Measurements from ENCODE around the gene C11orf98.

Gene C11orf98

GRCh38 chr11:62708793-62709192 is 43.8 kb upstream of the C11orf98 start:
- H3F3A ChIP-seq (ENCODE audit: control insufficient read depth, insufficient read depth), result peaks cover 46% of the 10 kb centered on the region
- H3K4me1 ChIP-seq (ENCODE audit: control insufficient read depth, low read length), result peaks cover 49% of the 10 kb centered on the region
- H3K9me3 ChIP-seq (ENCODE audit: control insufficient read depth, insufficient read depth, low read length), result no peaks in the 10 kb centered on the region
- H3K36me3 ChIP-seq (ENCODE audit: control insufficient read depth, low read length), result peaks cover 64% of the 10 kb centered on the region
- H3K4me2 ChIP-seq (ENCODE audit: low read length), result peak overlapping the region; percentile 99
- peak overlapping the region; percentile 72 for H3K4me3 ChIP-seq (ENCODE audit: low read length)
- no peaks in the 10 kb centered on the region for H3K9me2 ChIP-seq (replicated peaks; ENCODE audit: control insufficient read depth, low read length)
- H4K20me1 ChIP-seq (ENCODE audit: control insufficient read depth, insufficient read depth, low read depth, low read length), result no peaks in the 10 kb centered on the region
- peak overlapping the region; percentile 84 for H3K27ac ChIP-seq (ENCODE audit: low read depth, low read length)
- H3K79me2 ChIP-seq (ENCODE audit: control insufficient read depth, low read length), result peaks cover 18% of the 10 kb centered on the region
- no peaks in the 10 kb centered on the region for H3K27me3 ChIP-seq (ENCODE audit: control insufficient read depth, low read length)
- TF ChIP-seq EZH2phosphoT487 (IDR thresholded peaks at IDR 0.05; ENCODE audit: borderline replicate concordance, low read length), result no peak
- TF ChIP-seq, protein P1, sequence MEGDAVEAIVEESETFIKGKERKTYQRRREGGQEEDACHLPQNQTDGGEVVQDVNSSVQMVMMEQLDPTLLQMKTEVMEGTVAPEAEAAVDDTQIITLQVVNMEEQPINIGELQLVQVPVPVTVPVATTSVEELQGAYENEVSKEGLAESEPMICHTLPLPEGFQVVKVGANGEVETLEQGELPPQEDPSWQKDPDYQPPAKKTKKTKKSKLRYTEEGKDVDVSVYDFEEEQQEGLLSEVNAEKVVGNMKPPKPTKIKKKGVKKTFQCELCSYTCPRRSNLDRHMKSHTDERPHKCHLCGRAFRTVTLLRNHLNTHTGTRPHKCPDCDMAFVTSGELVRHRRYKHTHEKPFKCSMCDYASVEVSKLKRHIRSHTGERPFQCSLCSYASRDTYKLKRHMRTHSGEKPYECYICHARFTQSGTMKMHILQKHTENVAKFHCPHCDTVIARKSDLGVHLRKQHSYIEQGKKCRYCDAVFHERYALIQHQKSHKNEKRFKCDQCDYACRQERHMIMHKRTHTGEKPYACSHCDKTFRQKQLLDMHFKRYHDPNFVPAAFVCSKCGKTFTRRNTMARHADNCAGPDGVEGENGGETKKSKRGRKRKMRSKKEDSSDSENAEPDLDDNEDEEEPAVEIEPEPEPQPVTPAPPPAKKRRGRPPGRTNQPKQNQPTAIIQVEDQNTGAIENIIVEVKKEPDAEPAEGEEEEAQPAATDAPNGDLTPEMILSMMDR (IDR thresholded peaks at IDR 0.05; ENCODE audit: low read depth, low read length, poor library complexity, severe bottlenecking), result no peak

DNA sequence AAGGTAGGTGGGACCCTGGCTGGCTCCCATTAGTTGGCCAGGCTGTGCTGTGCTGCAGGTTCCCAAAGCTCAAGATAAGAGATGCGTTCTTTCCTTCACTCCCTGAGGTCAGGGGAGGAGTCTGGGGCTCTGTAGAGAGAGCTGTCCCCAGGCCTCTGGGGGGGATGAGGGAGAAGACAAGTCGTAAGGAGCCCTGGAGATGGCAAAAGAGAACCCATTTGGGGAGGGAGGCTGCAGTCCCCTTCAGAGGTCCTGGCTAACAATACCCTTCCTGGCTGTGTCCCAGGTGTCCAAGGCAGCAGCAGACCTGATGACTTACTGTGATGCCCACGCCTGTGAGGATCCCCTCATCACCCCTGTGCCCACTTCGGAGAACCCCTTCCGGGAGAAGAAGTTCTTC is 43.4 kb upstream of the C11orf98 start:
- peak overlapping the region; percentile 72 for H3K4me3 ChIP-seq (ENCODE audit: low read length)
- no peaks in the 10 kb centered on the region for H3K9me2 ChIP-seq (replicated peaks; ENCODE audit: control insufficient read depth, low read length)
- H3K4me1 ChIP-seq (ENCODE audit: control insufficient read depth, low read length), result peaks cover 49% of the 10 kb centered on the region
- no peaks in the 10 kb centered on the region for H3K27me3 ChIP-seq (ENCODE audit: control insufficient read depth, low read length)
- H3K36me3 ChIP-seq (ENCODE audit: control insufficient read depth, low read length), result peaks cover 60% of the 10 kb centered on the region
- peaks cover 42% of the 10 kb centered on the region for H3F3A ChIP-seq (ENCODE audit: control insufficient read depth, insufficient read depth)
- H3K79me2 ChIP-seq (ENCODE audit: control insufficient read depth, low read length), result peaks cover 18% of the 10 kb centered on the region
- TF ChIP-seq, protein P1 (IDR thresholded peaks at IDR 0.05; ENCODE audit: low read depth, low read length, poor library complexity, severe bottlenecking), result no peak
- TF ChIP-seq EZH2phosphoT487 (IDR thresholded peaks at IDR 0.05; ENCODE audit: borderline replicate concordance, low read length), result no peak
- peak overlapping the region; percentile 84; the same call in 1 of the 2 replicates for H3K27ac ChIP-seq (ENCODE audit: low read depth, low read length)
- H3K9me3 ChIP-seq (ENCODE audit: control insufficient read depth, insufficient read depth, low read length), result no peaks in the 10 kb centered on the region
- no peaks in the 10 kb centered on the region for H4K20me1 ChIP-seq (ENCODE audit: control insufficient read depth, insufficient read depth, low read depth, low read length)
- peak overlapping the region; percentile 99 for H3K4me2 ChIP-seq (ENCODE audit: low read length)

GRCh38 chr11:62707277-62707861 is 42.4 kb upstream of the C11orf98 start, which contains the start of the genes BSCL2 and GNG3:
TSS of gene BSCL2 (minus strand) at chr11:62707424. CDS start at chr11:62707195, 229 bp downstream.
TSS of gene GNG3 (plus strand) at chr11:62707676. CDS start at chr11:62708296, 620 bp downstream.
- peaks cover 32% of the 10 kb centered on the region for H3F3A ChIP-seq (ENCODE audit: control insufficient read depth, insufficient read depth)
- H3K79me2 ChIP-seq (ENCODE audit: control insufficient read depth, low read length), result peaks cover 18% of the 10 kb centered on the region
- H3K4me3 ChIP-seq (ENCODE audit: low read length), result peak within 1 kb of the TSS; percentile 92
- no peaks in the 10 kb centered on the region for H3K27me3 ChIP-seq (ENCODE audit: control insufficient read depth, low read length)
- TF ChIP-seq EZH2phosphoT487 (IDR thresholded peaks at IDR 0.05; ENCODE audit: borderline replicate concordance, low read length), result no peak
- TF ChIP-seq, protein P1 (IDR thresholded peaks at IDR 0.05; ENCODE audit: low read depth, low read length, poor library complexity, severe bottlenecking), result no peak
- H4K20me1 ChIP-seq (ENCODE audit: control insufficient read depth, insufficient read depth, low read depth, low read length), result no peaks in the 10 kb centered on the region
- H3K9me2 ChIP-seq (replicated peaks; ENCODE audit: control insufficient read depth, low read length), result no peaks in the 10 kb centered on the region
- H3K36me3 ChIP-seq (ENCODE audit: control insufficient read depth, low read length), result peaks cover 52% of the 10 kb centered on the region
- H3K4me2 ChIP-seq (ENCODE audit: low read length), result peak within 1 kb of the TSS; percentile 99
- H3K27ac ChIP-seq (ENCODE audit: low read depth, low read length), result no peak within 1 kb of the TSS
- H3K9me3 ChIP-seq (ENCODE audit: control insufficient read depth, insufficient read depth, low read length), result no peaks in the 10 kb centered on the region
- H3K4me1 ChIP-seq (ENCODE audit: control insufficient read depth, low read length), result peaks cover 49% of the 10 kb centered on the region
